ENCODE results near the gene ZNF275. TPM values are rescaled to one million over a fixed set of nuclear protein-coding genes. Genes with fewer than 3 reads are reported as not detected.

The ZNF275 gene
- total RNA-seq, 2 experiments from 2014 or later, result 19.6 to 20.2 TPM

- Histone ChIP-seq H3K79me2 (ENCODE audit: insufficient read depth, low read depth, low read length) (no peaks in the 10 kb centered on the region), H3K36me3 (ENCODE audit: insufficient read depth, low read length) (peaks cover 37% of the 10 kb centered on the region), H2AFZ (ENCODE audit: low read length) (no peak overlapping the region), H3K9me2 (ENCODE audit: insufficient read depth, low read length) (no peaks in the 10 kb centered on the region; the same call in 1 of the 2 replicates), H3K27ac (ENCODE audit: low read depth, low read length, poor library complexity, severe bottlenecking) (peak overlapping the region; percentile 47), H3K9me3 (ENCODE audit: low read length) (no peaks in the 10 kb centered on the region), H3K4me2 (ENCODE audit: low read length) (peak overlapping the region; percentile 70), H3K4me3 (ENCODE audit: low read depth, low read length, poor library complexity, severe bottlenecking) (peak overlapping the region; percentile 84), H4K20me1 (ENCODE audit: insufficient read depth, low read length) (no peaks in the 10 kb centered on the region; the same call in 1 of the 2 replicates), H3K4me1 (ENCODE audit: insufficient read depth, low read length, poor library complexity, severe bottlenecking) (peaks cover 40% of the 10 kb centered on the region)
- ChIA-PET CTCF (ENCODE audit: unreplicated experiment) (no interaction called here), POLR2A (no interaction called here)
- intact Hi-C loops (cut with micrococcal nuclease; ENCODE audit: unreplicated experiment), result no loop called here
- no peak for TF ChIP-seq EZH2phosphoT487 (IDR thresholded peaks at IDR 0.05; ENCODE audit: borderline replicate concordance, low read depth, low read length)
- TF ChIP-seq, protein P1, sequence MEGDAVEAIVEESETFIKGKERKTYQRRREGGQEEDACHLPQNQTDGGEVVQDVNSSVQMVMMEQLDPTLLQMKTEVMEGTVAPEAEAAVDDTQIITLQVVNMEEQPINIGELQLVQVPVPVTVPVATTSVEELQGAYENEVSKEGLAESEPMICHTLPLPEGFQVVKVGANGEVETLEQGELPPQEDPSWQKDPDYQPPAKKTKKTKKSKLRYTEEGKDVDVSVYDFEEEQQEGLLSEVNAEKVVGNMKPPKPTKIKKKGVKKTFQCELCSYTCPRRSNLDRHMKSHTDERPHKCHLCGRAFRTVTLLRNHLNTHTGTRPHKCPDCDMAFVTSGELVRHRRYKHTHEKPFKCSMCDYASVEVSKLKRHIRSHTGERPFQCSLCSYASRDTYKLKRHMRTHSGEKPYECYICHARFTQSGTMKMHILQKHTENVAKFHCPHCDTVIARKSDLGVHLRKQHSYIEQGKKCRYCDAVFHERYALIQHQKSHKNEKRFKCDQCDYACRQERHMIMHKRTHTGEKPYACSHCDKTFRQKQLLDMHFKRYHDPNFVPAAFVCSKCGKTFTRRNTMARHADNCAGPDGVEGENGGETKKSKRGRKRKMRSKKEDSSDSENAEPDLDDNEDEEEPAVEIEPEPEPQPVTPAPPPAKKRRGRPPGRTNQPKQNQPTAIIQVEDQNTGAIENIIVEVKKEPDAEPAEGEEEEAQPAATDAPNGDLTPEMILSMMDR (conservative IDR thresholded peaks at IDR 0.05; ENCODE audit: low read length), result no peak
- TSS peak; percentile 52 for BruUV-seq (replicated peaks)
- DNase-seq (ENCODE audit: low spot score), result peak; percentile 54
Measured at GRCh38 chrX:153336121-153336894, 2.4 kb downstream of the ZNF275 start.

DNA sequence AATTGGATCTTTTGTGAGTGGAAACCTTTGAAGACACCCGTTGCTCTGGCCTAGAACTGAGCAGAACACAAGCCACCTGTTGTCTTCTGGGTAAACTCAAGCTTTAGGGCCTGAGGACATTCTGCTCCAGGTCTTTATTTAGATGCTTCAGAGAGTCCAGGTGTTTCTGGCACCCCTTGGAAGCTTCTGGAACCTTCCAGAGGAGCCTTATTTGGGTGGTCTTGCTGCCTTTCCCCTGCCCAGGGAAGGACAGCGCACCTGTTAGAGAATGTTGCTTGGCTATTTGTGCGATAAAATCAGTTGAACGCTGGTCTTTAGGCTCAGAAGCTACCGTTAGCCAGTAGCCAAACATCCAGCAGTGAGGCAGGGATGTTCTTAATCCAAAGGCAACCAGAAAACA, 3.0 kb downstream of the ZNF275 start:
- no peak for TF ChIP-seq EZH2phosphoT487 (IDR thresholded peaks at IDR 0.05; ENCODE audit: borderline replicate concordance, low read depth, low read length)
- Histone ChIP-seq H4K20me1 (ENCODE audit: insufficient read depth, low read length) (no peaks in the 10 kb centered on the region; the same call in 1 of the 2 replicates), H3K4me3 (ENCODE audit: low read depth, low read length, poor library complexity, severe bottlenecking) (no peak overlapping the region), H3K27ac (ENCODE audit: low read depth, low read length, poor library complexity, severe bottlenecking) (no peak overlapping the region), H3K9me3 (ENCODE audit: low read length) (no peaks in the 10 kb centered on the region), H3K4me1 (ENCODE audit: insufficient read depth, low read length, poor library complexity, severe bottlenecking) (peaks cover 40% of the 10 kb centered on the region), H3K9me2 (ENCODE audit: insufficient read depth, low read length) (no peaks in the 10 kb centered on the region; the same call in 1 of the 2 replicates), H3K4me2 (ENCODE audit: low read length) (peak overlapping the region; percentile 70; the same call in 1 of the 2 replicates), H3K79me2 (ENCODE audit: insufficient read depth, low read depth, low read length) (no peaks in the 10 kb centered on the region), H2AFZ (ENCODE audit: low read length) (no peak overlapping the region), H3K36me3 (ENCODE audit: insufficient read depth, low read length) (peaks cover 42% of the 10 kb centered on the region)
- POLR2A ChIA-PET, result interaction anchor here (1.5 kb wide), 1 partner anchor 15 kb away, joined by 4 read pairs; no protein-coding TSS in a partner anchor
- CTCF ChIA-PET (ENCODE audit: unreplicated experiment), result no interaction called here
- intact Hi-C loops (cut with micrococcal nuclease; ENCODE audit: unreplicated experiment), result no loop called here
- no peak for DNase-seq (ENCODE audit: low spot score)
- BruUV-seq (replicated peaks), result no TSS peak

DNA sequence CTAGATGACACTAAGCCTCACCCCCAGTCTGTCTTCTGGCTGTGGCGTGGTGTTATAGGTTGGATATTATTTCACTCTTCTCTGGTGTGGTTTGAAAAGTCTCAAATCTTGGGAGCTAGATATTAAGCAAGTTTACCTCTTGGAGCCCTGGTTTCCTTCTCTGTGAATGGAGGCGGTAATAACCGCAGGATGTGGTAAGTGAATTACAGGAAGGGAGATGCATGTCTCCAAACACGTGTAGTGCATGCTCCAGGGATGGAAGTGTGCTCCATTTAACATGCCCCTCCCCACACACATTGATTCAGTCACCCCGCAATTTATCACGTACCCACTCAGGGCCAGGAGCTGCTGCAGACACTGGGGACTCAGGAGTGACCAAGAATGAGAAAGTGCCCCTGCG, 4.9 kb downstream of the ZNF275 start:
- no TSS peak for BruUV-seq (replicated peaks)
- CTCF ChIA-PET (ENCODE audit: unreplicated experiment), result no interaction called here
- intact Hi-C loops (cut with micrococcal nuclease; ENCODE audit: unreplicated experiment), result no loop called here

More for the DNA sequence above, 4.9 kb downstream of the ZNF275 start:
- Histone ChIP-seq H3K9me2 (ENCODE audit: insufficient read depth, low read length) (no peaks in the 10 kb centered on the region), H3K36me3 (ENCODE audit: insufficient read depth, low read length) (peaks cover 42% of the 10 kb centered on the region), H3K79me2 (ENCODE audit: insufficient read depth, low read depth, low read length) (no peaks in the 10 kb centered on the region), H2AFZ (ENCODE audit: low read length) (no peak overlapping the region), H3K4me1 (ENCODE audit: insufficient read depth, low read length, poor library complexity, severe bottlenecking) (peaks cover 36% of the 10 kb centered on the region), H3K4me2 (ENCODE audit: low read length) (no peak overlapping the region), H3K27ac (ENCODE audit: low read depth, low read length, poor library complexity, severe bottlenecking) (no peak overlapping the region), H3K9me3 (ENCODE audit: low read length) (no peaks in the 10 kb centered on the region), H4K20me1 (ENCODE audit: insufficient read depth, low read length) (no peaks in the 10 kb centered on the region; the same call in 1 of the 2 replicates), H3K4me3 (ENCODE audit: low read depth, low read length, poor library complexity, severe bottlenecking) (no peak overlapping the region)
- TF ChIP-seq, protein P1 (conservative IDR thresholded peaks at IDR 0.05; ENCODE audit: low read length), result no peak
- TF ChIP-seq EZH2phosphoT487 (IDR thresholded peaks at IDR 0.05; ENCODE audit: borderline replicate concordance, low read depth, low read length), result no peak
- no peak for DNase-seq (ENCODE audit: low spot score)
- POLR2A ChIA-PET, result interaction anchor here (1.5 kb wide), 1 partner anchor 13 kb away, joined by 4 read pairs; no protein-coding TSS in a partner anchor
